ENCODE data around the gene C7.

- TF ChIP-seq TAF1 (IDR thresholded peaks at IDR 0.05; ENCODE audit: borderline replicate concordance, insufficient read depth, low read length), result no peak
- no peak for TF ChIP-seq POLR2AphosphoS5 (IDR thresholded peaks at IDR 0.05; ENCODE audit: low read depth, low read length)
- no peak for TF ChIP-seq REST (IDR thresholded peaks at IDR 0.05; ENCODE audit: insufficient read depth in 1 of 2, low read depth in 2 of 2, low read length in 2 of 2)
- TF ChIP-seq SIN3A (IDR thresholded peaks at IDR 0.05; ENCODE audit: borderline replicate concordance, insufficient read depth, low read length), result no peak
- TF ChIP-seq FOXP2 (optimal IDR thresholded peaks at IDR 0.05; ENCODE audit: borderline replicate concordance, extremely low read depth, extremely low read length, insufficient read depth), result no peak
Measured at GRCh38 chr5:40909723-40910122, 426 bp downstream of the C7 start.

Measured in PFSK-1 (cell line).